HEK293 (cell line): ENCODE measurements around the gene RAD21L1.

Source experiments
- CTCF ChIA-PET: fragments of 350-600 bp; formaldehyde crosslinking; extraction: SDS; loops from one replicate; lab custom pipeline; 2021; ENCODE audit warnings: antibody characterized with exemption; lab: Yijun Ruan, JAX
- POLR2A ChIA-PET: fragments of 300-600 bp; formaldehyde crosslinking; extraction: SDS; loops from one replicate; lab custom pipeline; 2020; ENCODE audit warnings: antibody characterized with exemption, inconsistent platforms; lab: Yijun Ruan, JAX
- H3K27ac ChIP-seq: fragments of 200-500 bp; sonication (Bioruptor generic); 2 replicates; pipeline ENCODE4 v1.5.1; 2014; ENCODE audit warnings: low read depth, low read length, control low read depth, inconsistent platforms; ENCODE audit errors: extremely low read depth
- H3K36me3 ChIP-seq, 2 experiments: fragments of 200-500 bp in 1 of 2; sonication (Bioruptor generic) in 1 of 2; 1 replicate in 1 of 2; 2 replicates in 1 of 2; pipeline ENCODE4 v1.5.1; 2014 to 2017; ENCODE audit warnings: inconsistent platforms in 2 of 2, low read length in 2 of 2; ENCODE audit not compliant: control insufficient read depth in 2 of 2, insufficient read depth in 1 of 2
- H3K4me1 ChIP-seq: fragments of 200-500 bp; sonication (Bioruptor generic); 2 replicates; pipeline ENCODE4 v1.5.1; 2014; ENCODE audit warnings: mild to moderate bottlenecking, low read length, inconsistent platforms; ENCODE audit not compliant: control insufficient read depth, insufficient read depth
- H3K4me3 ChIP-seq: 2 replicates; pipeline ENCODE4 v1.5.1; 2011; ENCODE audit warnings: low read depth, mild to moderate bottlenecking, control low read depth, low read length, moderate library complexity
- H3K9me3 ChIP-seq: fragments of 200-500 bp; sonication (Bioruptor generic); 2 replicates; pipeline ENCODE4 v1.5.1; 2014; ENCODE audit warnings: low read depth, low read length, inconsistent platforms; ENCODE audit not compliant: control insufficient read depth, insufficient read depth
- FEZF1 ChIP-seq: fragments of 450-650 bp; formaldehyde crosslinking; IDR thresholded peaks from 2 replicates; pipeline ENCODE4 v1.5.1; 2016; ENCODE audit warnings: missing biosample characterization, missing genetic modification characterization
- GLI4 ChIP-seq: fragments of 450-650 bp; formaldehyde crosslinking; IDR thresholded peaks from 2 replicates; pipeline ENCODE4 v1.5.1; 2016; ENCODE audit warnings: missing biosample characterization, missing genetic modification characterization
- GLIS2 ChIP-seq: fragments of 450-650 bp; formaldehyde crosslinking; IDR thresholded peaks from 2 replicates; pipeline ENCODE4 v1.5.1; 2016; ENCODE audit warnings: missing biosample characterization, missing genetic modification characterization
- KLF7 ChIP-seq: fragments of 450-650 bp; formaldehyde crosslinking; IDR thresholded peaks from 2 replicates; pipeline ENCODE4 v1.5.1; 2016; ENCODE audit warnings: missing biosample characterization, missing genetic modification characterization, borderline replicate concordance
- MEIS1 ChIP-seq: sonication (generic); formaldehyde crosslinking; IDR thresholded peaks from 2 replicates; pipeline ENCODE4 v1.8.1; 2022; ENCODE audit warnings: missing genetic modification reagents, mild to moderate bottlenecking, borderline replicate concordance
- MZF1 ChIP-seq: fragments of 450-650 bp; formaldehyde crosslinking; IDR thresholded peaks from 2 replicates; pipeline ENCODE4 v1.5.1; 2017; ENCODE audit warnings: missing biosample characterization, missing genetic modification characterization, borderline replicate concordance
- SCRT1 ChIP-seq: fragments of 450-650 bp; formaldehyde crosslinking; IDR thresholded peaks from 2 replicates; pipeline ENCODE4 v1.5.1; 2016; ENCODE audit warnings: missing biosample characterization, missing genetic modification characterization, borderline replicate concordance
- WT1 ChIP-seq: fragments of 450-650 bp; formaldehyde crosslinking; IDR thresholded peaks from 2 replicates; pipeline ENCODE4 v1.5.1; 2016; ENCODE audit warnings: missing biosample characterization, missing genetic modification characterization
- ZBTB1 ChIP-seq: fragments of 450-650 bp; formaldehyde crosslinking; IDR thresholded peaks from 2 replicates; pipeline ENCODE4 v1.5.1; 2016; ENCODE audit warnings: missing biosample characterization, missing genetic modification characterization
- ZFHX2 ChIP-seq: fragments of 450-650 bp; formaldehyde crosslinking; conservative IDR thresholded peaks from 2 replicates; pipeline ENCODE4 v1.5.1; 2016; ENCODE audit warnings: missing biosample characterization, missing genetic modification characterization
- ZNF175 ChIP-seq: fragments of 450-650 bp; formaldehyde crosslinking; IDR thresholded peaks from 2 replicates; pipeline ENCODE4 v1.5.1; 2016; ENCODE audit warnings: missing biosample characterization, missing genetic modification characterization
- ZNF18 ChIP-seq: fragments of 450-650 bp; formaldehyde crosslinking; IDR thresholded peaks from 2 replicates; pipeline ENCODE4 v1.5.1; 2016; ENCODE audit warnings: missing biosample characterization, missing genetic modification characterization
- ZNF184 ChIP-seq: fragments of 450-650 bp; IDR thresholded peaks from 2 replicates; pipeline ENCODE4 v1.5.1; 2018; ENCODE audit warnings: missing biosample characterization, mild to moderate bottlenecking, missing genetic modification characterization
- ZNF521 ChIP-seq: fragments of 450-650 bp; formaldehyde crosslinking; IDR thresholded peaks from 2 replicates; pipeline ENCODE4 v1.5.1; 2017; ENCODE audit warnings: missing biosample characterization, mild to moderate bottlenecking, missing genetic modification characterization
- ZNF529 ChIP-seq: fragments of 450-650 bp; formaldehyde crosslinking; IDR thresholded peaks from 2 replicates; pipeline ENCODE4 v1.5.1; 2017; ENCODE audit warnings: missing genetic modification characterization, missing biosample characterization; ENCODE audit not compliant: insufficient replicate concordance
- ZNF561 ChIP-seq: fragments of 450-650 bp; IDR thresholded peaks from 2 replicates; pipeline ENCODE4 v1.5.1; 2018; ENCODE audit warnings: missing biosample characterization, missing genetic modification characterization, borderline replicate concordance
- ZNF571 ChIP-seq: fragments of 450-650 bp; formaldehyde crosslinking; IDR thresholded peaks from 2 replicates; pipeline ENCODE4 v1.5.0; 2017; ENCODE audit warnings: missing biosample characterization, missing genetic modification characterization
- ZNF580 ChIP-seq: fragments of 450-650 bp; formaldehyde crosslinking; IDR thresholded peaks from 2 replicates; pipeline ENCODE4 v1.5.1; 2016; ENCODE audit warnings: missing biosample characterization, missing genetic modification characterization
- ZNF596 ChIP-seq: fragments of 450-650 bp; IDR thresholded peaks from 2 replicates; pipeline ENCODE4 v1.5.0; 2018; ENCODE audit warnings: missing biosample characterization, mild to moderate bottlenecking, missing genetic modification characterization, moderate library complexity
- ZNF670 ChIP-seq: fragments of 450-650 bp; formaldehyde crosslinking; IDR thresholded peaks from 2 replicates; pipeline ENCODE4 v1.5.1; 2016; ENCODE audit warnings: missing biosample characterization, missing genetic modification characterization, low read depth
- ZNF791 ChIP-seq: fragments of 450-650 bp; formaldehyde crosslinking; IDR thresholded peaks from 2 replicates; pipeline ENCODE4 v1.5.1; 2016; ENCODE audit warnings: missing biosample characterization, missing genetic modification characterization
- ZSCAN18 ChIP-seq: fragments of 450-650 bp; formaldehyde crosslinking; IDR thresholded peaks from 2 replicates; pipeline ENCODE4 v1.5.1; 2016; ENCODE audit warnings: missing biosample characterization, missing genetic modification characterization
- ZXDB ChIP-seq: fragments of 450-650 bp; formaldehyde crosslinking; IDR thresholded peaks from 2 replicates; pipeline ENCODE4 v1.5.1; 2016; ENCODE audit warnings: missing biosample characterization, missing genetic modification characterization
- TF ChIP-seq, protein P1 (sequence below): fragments of 450-650 bp; formaldehyde crosslinking; IDR thresholded peaks from 2 replicates; pipeline ENCODE4 v1.5.1; 2016; ENCODE audit warnings: missing biosample characterization, missing genetic modification characterization
- TF ChIP-seq, protein P2 (sequence below): fragments of 450-650 bp; formaldehyde crosslinking; IDR thresholded peaks from 2 replicates; pipeline ENCODE4 v1.5.1; 2016; ENCODE audit warnings: missing biosample characterization, missing genetic modification characterization
- TF ChIP-seq, protein P3 (sequence below): fragments of 450-650 bp; formaldehyde crosslinking; IDR thresholded peaks from 2 replicates; pipeline ENCODE4; 2016; ENCODE audit warnings: missing biosample characterization, missing genetic modification characterization

The RAD21L1 gene

GRCh38 chr20:1186367-1186991 is 39.4 kb upstream of the RAD21L1 start:
- CTCF ChIA-PET: interaction anchor here (0.6 to 3.4 kb wide), 14 partner anchors 14 to 354 kb away, joined by 3 to 21 read pairs (median 4); no protein-coding TSS in a partner anchor
- TF ChIP-seq ZNF561 (tag by site-specific recombination) (no peak), GLI4 (tag by site-specific recombination) (no peak), ZNF18 (tag by site-specific recombination) (no peak), ZBTB1 (no peak), ZNF521 (tag by site-specific recombination) (no peak), ZNF580 (tag by site-specific recombination) (no peak), ZFHX2 (tag by site-specific recombination) (no peak), SCRT1 (no peak), WT1 (no peak), GLIS2 (tag by site-specific recombination) (no peak), ZXDB (tag by site-specific recombination) (no peak), ZNF596 (tag by site-specific recombination) (no peak), ZNF791 (tag by site-specific recombination) (no peak), ZNF175 (no peak)
- TF ChIP-seq, protein P1, sequence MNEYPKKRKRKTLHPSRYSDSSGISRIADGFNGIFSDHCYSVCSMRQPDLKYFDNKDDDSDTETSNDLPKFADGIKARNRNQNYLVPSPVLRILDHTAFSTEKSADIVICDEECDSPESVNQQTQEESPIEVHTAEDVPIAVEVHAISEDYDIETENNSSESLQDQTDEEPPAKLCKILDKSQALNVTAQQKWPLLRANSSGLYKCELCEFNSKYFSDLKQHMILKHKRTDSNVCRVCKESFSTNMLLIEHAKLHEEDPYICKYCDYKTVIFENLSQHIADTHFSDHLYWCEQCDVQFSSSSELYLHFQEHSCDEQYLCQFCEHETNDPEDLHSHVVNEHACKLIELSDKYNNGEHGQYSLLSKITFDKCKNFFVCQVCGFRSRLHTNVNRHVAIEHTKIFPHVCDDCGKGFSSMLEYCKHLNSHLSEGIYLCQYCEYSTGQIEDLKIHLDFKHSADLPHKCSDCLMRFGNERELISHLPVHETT (tag by site-specific recombination): no peak
- Histone ChIP-seq H3K27ac (no peak overlapping the region), H3K4me1 (no peaks in the 10 kb centered on the region), H3K4me3 (no peak overlapping the region), H3K9me3 (no peaks in the 10 kb centered on the region), H3K36me3 (peaks cover 0 to under 1% of the 10 kb centered on the region in 2 experiments; a peak in 1 of 3 replicates)
- POLR2A ChIA-PET: no interaction called here

DNA sequence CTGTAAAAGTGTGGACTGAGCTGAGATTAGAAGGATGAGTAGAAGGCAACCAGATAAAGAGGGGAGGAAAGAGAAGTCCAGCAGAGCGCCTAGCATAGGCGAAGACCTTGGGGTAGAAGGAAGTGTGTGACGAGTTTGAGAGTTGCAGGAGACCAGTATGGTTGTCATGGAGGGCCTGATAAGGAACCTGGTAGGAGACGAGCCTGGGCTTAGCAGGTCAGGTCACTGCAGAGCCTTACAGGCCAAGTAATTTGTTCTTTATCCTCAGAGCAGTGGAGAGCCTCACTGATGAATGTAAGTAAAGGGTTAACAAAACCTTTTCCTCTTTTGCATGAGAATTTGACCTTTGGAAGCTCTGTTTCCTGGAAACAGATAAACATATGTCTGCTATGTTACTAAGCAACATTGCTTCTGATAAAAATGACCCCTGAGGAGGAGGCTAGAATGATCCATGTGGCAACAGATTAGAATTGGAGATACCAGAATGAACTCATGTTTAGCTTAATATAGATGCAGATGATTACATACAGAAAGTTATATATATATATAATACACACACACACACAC is 38.2 kb upstream of the RAD21L1 start:
- Histone ChIP-seq H3K9me3 (no peaks in the 10 kb centered on the region), H3K4me3 (no peak overlapping the region), H3K27ac (no peak overlapping the region), H3K36me3 (no peaks in the 10 kb centered on the region), H3K4me1 (no peaks in the 10 kb centered on the region)
- CTCF ChIA-PET: interaction anchor here (0.5 to 3.4 kb wide), 7 partner anchors 25 to 451 kb away, joined by 3 to 21 read pairs (median 6); no protein-coding TSS in a partner anchor
- POLR2A ChIA-PET: interaction anchor here (0.6 kb wide), 1 partner anchor 358 kb away, joined by 8 read pairs; no protein-coding TSS in a partner anchor
- TF ChIP-seq ZNF529 (no peak), GLIS2 (tag by site-specific recombination) (no peak), ZNF571 (no peak), ZNF670 (tag by site-specific recombination) (no peak), FEZF1 (no peak), MEIS1 (CRISPR knock-in tag) (no peak), KLF7 (tag by site-specific recombination) (no peak), ZSCAN18 (tag by site-specific recombination) (no peak), WT1 (no peak), ZNF184 (tag by site-specific recombination) (no peak), MZF1 (tag by site-specific recombination) (no peak)
- TF ChIP-seq, protein P2, sequence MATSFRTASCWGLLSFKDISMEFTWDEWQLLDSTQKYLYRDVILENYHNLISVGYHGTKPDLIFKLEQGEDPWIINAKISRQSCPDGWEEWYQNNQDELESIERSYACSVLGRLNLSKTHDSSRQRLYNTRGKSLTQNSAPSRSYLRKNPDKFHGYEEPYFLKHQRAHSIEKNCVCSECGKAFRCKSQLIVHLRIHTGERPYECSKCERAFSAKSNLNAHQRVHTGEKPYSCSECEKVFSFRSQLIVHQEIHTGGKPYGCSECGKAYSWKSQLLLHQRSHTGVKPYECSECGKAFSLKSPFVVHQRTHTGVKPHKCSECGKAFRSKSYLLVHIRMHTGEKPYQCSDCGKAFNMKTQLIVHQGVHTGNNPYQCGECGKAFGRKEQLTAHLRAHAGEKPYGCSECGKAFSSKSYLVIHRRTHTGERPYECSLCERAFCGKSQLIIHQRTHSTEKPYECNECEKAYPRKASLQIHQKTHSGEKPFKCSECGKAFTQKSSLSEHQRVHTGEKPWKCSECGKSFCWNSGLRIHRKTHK (tag by site-specific recombination): no peak
- TF ChIP-seq, protein P3, sequence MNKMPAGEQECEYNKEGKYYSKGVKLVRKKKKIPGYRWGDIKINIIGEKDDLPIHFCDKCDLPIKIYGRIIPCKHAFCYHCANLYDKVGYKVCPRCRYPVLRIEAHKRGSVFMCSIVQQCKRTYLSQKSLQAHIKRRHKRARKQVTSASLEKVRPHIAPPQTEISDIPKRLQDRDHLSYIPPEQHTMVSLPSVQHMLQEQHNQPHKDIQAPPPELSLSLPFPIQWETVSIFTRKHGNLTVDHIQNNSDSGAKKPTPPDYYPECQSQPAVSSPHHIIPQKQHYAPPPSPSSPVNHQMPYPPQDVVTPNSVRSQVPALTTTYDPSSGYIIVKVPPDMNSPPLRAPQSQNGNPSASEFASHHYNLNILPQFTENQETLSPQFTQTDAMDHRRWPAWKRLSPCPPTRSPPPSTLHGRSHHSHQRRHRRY (tag by site-specific recombination): no peak
